GM18502 (cell line): ENCODE measurements around the gene IRAK1.
A peak's percentile ranks its signal among the peaks of the same experiment; 100 is the strongest.

Experiments used
- ATAC-seq: cut with Tn5 transposase; IDR thresholded peaks from one replicate; pipeline ENCODE4 v1.9.1; 2021; ENCODE audit warnings: mild to moderate bottlenecking; ENCODE audit not compliant: unreplicated experiment, poor library complexity

The IRAK1 gene

DNA sequence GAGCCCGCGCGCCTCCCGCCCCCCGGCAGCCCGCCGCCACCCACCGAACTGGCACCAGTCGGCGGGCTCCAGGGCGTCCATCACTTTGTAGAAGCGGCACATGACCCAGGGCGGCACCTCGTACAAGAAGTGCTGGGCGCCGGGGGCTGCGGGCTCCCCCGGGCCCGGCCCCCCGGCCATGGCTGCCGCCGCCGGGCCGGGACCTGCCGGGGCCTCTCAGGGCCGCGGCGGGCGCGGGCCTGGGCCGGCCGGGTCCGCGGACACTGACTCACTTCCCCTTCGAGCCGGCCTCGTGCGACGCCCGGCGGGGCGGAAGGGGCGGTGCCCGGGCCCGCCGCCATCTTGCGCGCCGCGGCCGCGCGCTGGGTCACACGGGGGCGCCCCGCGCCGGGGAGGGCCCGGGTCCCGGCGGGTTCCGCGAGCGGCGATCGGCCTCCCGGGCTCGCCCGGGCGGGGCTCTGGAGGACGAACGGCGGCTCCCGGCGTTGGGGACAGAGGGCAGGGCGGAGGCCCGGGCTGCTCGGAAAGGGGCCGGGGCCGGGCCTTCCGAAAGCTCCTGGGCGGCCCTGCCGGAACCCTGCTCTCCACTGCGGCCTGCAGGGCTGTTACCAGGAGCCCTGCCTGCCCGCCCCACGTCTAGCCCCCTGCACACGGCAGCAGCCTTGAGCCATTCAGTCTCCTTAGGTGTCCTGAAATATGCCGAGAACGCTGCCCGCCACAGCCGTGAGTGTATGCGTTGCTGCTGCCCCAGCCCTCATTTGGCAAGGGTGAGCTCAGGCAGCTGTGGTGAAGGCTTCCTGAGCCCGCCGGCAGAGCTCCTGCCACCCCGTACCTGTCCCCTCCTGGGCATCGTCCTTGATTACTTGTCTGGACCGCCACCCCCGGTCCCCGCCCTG is at the start of gene IRAK1:
IRAK1 (minus strand) TSS at position 270 of the 896 bp plus-strand sequence; CDS start at position 180, 90 bp downstream.
- peak; percentile 62 for ATAC-seq

DNA sequence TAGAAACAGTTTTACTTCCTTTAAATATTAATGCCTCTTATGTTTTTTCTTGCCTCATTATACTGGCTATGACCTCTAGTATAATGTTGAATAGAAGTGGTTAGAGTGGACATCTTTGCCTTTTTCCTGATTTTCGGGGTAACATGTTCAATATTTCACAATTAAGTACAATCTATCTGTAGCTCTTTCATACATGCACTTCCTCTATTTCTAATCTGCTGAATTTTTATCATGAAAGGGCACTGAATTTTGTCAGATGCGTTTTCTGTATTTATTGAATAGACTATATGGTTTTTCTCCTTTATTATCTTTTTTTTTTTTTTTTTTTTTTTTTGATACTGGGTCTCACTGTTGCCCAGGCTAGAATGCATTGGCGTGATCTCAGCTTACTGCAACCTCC is 48.9 kb upstream of the IRAK1 start:
- no peak for ATAC-seq

GRCh38 chrX:154064637-154065435 is 45.1 kb upstream of the IRAK1 start:
- no peak for ATAC-seq

- no peak for ATAC-seq
Observed at GRCh38 chrX:154063234-154063633, 43.5 kb upstream of the IRAK1 start.

GRCh38 chrX:154061801-154062200 is 42.1 kb upstream of the IRAK1 start:
- ATAC-seq = no peak

GRCh38 chrX:154059729-154060245 is 40.1 kb upstream of the IRAK1 start:
- no peak for ATAC-seq

GRCh38 chrX:154059231-154059630 is 39.5 kb upstream of the IRAK1 start:
- no peak for ATAC-seq

DNA sequence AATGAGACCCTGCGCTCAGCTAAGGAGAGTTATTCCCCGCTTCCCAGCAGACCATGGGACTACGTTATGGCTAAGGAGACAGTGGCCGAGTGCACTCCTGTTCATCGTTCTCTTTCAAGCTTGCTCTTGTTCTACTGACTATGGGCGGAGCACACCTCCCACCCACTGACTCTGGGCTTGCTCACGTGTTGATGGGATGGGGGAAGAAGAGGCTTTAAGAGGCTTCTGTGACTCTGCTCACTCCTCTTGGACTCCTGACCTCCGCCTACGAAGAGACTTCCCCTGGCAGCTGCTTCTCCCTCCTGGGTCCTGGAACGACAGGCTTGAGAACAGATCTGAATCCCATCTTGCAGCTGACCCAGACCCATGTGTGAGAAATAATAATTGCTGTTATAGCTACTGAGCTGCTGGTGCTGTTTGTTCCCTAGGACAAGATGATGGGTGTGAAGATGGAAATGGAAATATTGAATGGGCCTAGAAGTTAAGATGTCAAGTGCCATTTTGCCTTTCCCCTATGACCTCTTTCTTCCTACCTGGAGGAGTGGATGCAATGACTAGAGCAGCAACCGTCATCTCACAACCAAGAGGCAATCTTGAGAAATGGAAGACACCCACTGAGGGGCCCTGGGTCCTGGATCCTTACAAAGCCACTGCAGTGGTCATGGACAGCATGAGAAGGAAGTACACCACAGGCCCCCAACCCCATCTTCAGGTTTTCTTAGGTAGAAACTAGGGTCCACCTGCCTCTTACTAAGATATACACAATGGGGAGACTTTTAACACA is 38.7 kb upstream of the IRAK1 start:
- ATAC-seq = no peak

GRCh38 chrX:154057791-154058190 is 38.1 kb upstream of the IRAK1 start:
- no peak for ATAC-seq

- ATAC-seq = no peak
Observed at GRCh38 chrX:154056770-154057241, 37.1 kb upstream of the IRAK1 start.

GRCh38 chrX:154051201-154051810 is 31.6 kb upstream of the IRAK1 start:
- ATAC-seq = no peak

DNA sequence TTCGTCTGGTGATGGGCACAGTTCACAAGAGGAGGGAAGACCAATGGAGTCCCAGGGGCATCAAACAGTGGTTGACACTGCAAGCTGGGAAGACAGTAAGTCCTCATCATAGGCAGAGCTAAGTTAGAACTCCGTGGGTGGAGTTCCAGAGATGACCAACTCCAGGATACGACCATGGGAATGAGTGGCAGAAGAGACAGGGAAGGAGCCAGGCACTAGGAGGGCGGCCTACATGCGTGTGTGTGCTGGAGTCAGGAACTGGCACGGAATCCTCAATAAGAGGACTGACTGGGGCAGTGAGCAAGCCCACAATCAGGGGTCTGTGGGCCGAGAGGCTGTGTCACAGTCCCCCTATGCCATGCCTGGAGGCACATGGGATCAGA is 30.4 kb upstream of the IRAK1 start:
- ATAC-seq = no peak

DNA sequence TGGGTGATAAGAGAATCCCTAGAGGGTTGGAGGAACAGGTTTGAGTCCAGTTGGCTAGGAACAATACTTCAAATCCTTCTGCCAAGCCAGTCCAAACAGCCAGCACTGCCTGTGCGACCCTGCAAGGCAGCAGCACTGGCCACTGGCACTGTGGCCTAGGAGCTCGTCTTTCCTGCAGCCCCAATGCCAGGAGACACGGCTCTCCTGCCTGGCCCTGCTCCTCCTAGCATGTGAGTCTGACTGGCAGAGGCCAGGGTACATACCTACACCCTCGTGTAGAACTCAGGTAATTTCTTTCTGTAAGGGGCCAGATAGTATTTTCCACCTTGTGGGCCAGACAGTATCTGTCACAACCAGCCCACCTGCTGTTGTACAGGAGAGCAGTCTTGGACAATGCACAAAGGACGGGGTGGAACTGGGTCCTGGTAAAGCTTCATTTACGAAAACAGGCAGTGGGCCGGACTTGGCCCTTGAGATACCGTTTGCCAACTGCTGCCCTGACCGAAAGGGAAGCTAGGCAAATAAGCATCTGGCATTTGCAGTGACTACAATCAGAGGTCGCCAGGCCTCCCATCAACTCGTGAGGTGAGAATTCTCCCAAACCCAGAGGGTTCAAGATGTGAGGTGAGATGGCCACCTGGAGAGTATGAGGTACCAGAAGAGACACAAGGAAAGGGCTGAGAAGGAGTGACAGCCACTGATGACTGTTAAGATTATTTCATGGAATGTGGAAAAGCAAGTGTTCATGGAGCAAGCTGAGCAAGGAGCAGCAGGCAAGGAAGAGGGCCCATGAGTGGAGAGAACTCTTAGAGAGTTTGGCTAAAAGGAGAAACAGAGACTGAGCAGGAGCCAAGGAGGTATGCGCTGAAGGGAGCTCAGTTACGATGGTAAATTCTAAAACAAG is 29.8 kb upstream of the IRAK1 start:
- ATAC-seq = no peak

- ATAC-seq = no peak
Observed at GRCh38 chrX:154048398-154048797, 28.7 kb upstream of the IRAK1 start.

DNA sequence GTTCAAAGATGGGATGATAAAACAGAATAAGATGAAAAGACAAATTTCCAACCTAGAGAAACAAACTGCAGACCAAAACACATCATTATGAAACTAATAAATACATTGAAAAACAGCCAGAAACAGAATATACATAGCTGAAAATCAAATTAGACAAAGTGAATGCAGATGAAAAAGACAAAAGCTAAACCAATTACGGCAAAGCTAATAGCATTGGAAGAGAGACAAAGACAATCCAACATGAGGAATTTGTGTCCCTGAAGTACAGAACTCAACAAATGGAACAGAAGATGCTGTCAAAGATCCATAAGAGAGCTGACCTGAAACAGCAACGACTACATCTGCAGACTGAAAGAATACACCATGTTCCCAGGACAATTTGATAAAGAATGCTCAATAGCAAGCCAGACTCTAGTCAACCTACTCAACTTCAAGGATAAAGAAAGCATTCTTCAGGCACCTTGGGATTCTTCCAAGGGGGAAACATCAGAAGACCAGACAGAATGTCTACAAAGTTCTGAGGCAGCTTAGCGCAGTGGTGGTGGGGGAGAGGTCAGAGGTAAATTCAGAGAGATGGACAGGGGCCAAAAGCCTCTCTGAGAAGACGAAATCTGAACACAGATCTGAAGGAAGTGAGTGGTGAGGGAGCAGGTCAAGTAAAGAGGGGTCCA is 27.4 kb upstream of the IRAK1 start:
- ATAC-seq = no peak

GRCh38 chrX:154046031-154046781 is 26.5 kb upstream of the IRAK1 start:
- ATAC-seq = no peak

DNA sequence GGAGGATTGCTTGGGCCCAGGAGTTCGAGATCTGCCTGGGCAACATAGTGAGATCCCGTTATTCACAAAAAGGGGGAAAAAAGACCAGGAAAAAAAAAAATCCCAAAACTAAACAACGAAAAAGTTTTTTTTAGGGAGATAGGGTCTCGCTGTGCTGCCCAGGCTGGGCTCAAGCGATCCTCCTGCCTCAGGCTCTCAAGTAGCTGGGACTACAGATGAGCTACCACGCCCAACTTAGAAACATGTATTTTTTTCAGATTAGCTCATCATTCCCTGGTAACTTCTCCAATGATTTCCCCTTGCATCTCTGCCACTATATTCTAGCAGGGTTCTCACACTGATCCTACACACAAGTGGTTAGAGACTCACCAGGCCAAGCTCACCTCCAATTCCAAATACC is 24.4 kb upstream of the IRAK1 start:
- ATAC-seq = no peak
